Fibroblast of gingiva (primary cell): ENCODE data around the gene KRT83.
A peak's percentile ranks its signal among the peaks of the same experiment; 100 is the strongest.
"Not testable (repeated sequence)": the region's sequence is repeated elsewhere in the genome, so short reads cannot be mapped to it uniquely, and the experiment has no call there.

Experiments
- DNase-seq: peaks from one replicate; pipeline ENCODE4 v3.0.0-alpha.2; 2011; ENCODE audit warnings: low read depth

The KRT83 gene

GRCh38 chr12:52308806-52309425 is 12.3 kb downstream of the KRT83 start:
- DNase-seq: no peak

GRCh38 chr12:52307836-52308805 is 13.1 kb downstream of the KRT83 start:
- DNase-seq: peak; percentile 51

- no peak for DNase-seq
Measured at GRCh38 chr12:52306731-52307130, 14.5 kb downstream of the KRT83 start.

GRCh38 chr12:52305921-52306705 is 15.1 kb downstream of the KRT83 start:
- DNase-seq: no peak

GRCh38 chr12:52304941-52305411 is 16.2 kb downstream of the KRT83 start:
- not testable (repeated sequence) for DNase-seq

GRCh38 chr12:52302242-52302914 is 18.8 kb downstream of the KRT83 start:
- not testable (repeated sequence) for DNase-seq

GRCh38 chr12:52301721-52302120 is 19.5 kb downstream of the KRT83 start:
- not testable (repeated sequence) for DNase-seq

GRCh38 chr12:52300796-52301691 is 20.2 kb downstream of the KRT83 start:
- DNase-seq: no peak

GRCh38 chr12:52298677-52299190 is 22.5 kb downstream of the KRT83 start:
- no peak for DNase-seq

- DNase-seq: no peak
Measured at GRCh38 chr12:52296572-52297215, 24.5 kb downstream of the KRT83 start.

- no peak for DNase-seq
Measured at GRCh38 chr12:52295663-52296062, 25.5 kb downstream of the KRT83 start.

GRCh38 chr12:52294803-52295202 is 26.4 kb downstream of the KRT83 start:
- no peak for DNase-seq

GRCh38 chr12:52293926-52294325 is 27.3 kb downstream of the KRT83 start:
- DNase-seq: no peak

GRCh38 chr12:52291267-52291935 is 29.8 kb downstream of the KRT83 start, which contains the start of gene KRT81:
Gene KRT81 (minus strand): TSS chr12:52291534. CDS start chr12:52291465, 69 bp downstream.
- no peak for DNase-seq

GRCh38 chr12:52290483-52291134 is 30.6 kb downstream of the KRT83 start:
- not testable (repeated sequence) for DNase-seq

- not testable (repeated sequence) for DNase-seq
Measured at GRCh38 chr12:52287816-52288805, 33.1 kb downstream of the KRT83 start.
